ENCODE results near the gene NDUFS8. TPM values are rescaled to one million over a fixed set of nuclear protein-coding genes. Genes with fewer than 3 reads are reported as not detected.
"Not testable (repeated sequence)": the region's sequence is repeated elsewhere in the genome, so short reads cannot be mapped to it uniquely, and the experiment has no call there.

NDUFS8 gene
- total and polyA plus RNA-seq, 4 donors, result 61.2 to 148 (median 106) TPM

DNA sequence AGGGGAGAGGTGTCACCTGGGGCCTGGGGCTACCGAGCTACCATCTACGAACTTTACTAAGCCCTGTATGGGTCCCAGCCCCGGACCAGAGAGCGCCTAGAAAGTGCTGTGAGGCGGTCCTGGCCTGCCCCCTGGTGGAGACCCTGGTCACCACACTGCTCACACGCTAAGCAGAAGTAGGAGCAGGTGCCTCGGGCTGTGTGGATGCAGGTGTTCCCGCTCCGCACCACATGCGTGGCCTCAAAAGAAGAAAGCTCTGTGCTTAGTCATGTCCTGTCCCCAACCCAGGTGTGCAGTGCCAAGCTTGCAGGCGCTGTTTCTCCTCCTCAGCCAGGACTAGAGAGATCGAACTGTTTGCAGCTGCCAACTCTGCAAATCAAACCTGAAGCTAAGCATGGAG lies 36.7 kb upstream of the NDUFS8 start:
- not testable (repeated sequence) for H3K27ac ChIP-seq (ENCODE audit: low read depth in 1 of 2, low read length in 2 of 2); H3K27me3 ChIP-seq (ENCODE audit: control insufficient read depth in 4 of 4, insufficient read depth in 4 of 4, low read length in 3 of 4); H3K4me3 ChIP-seq (ENCODE audit: low read depth in 1 of 3, low read length in 3 of 3); H3K36me3 ChIP-seq (ENCODE audit: control insufficient read depth in 4 of 4, insufficient read depth in 3 of 4, low read depth in 1 of 4, low read length in 3 of 4); H3K9ac ChIP-seq (ENCODE audit: low read depth in 1 of 2, low read length in 2 of 2); H3K4me1 ChIP-seq (ENCODE audit: control insufficient read depth in 4 of 4, insufficient read depth in 4 of 4, low read length in 3 of 4); H3K9me3 ChIP-seq (ENCODE audit: control insufficient read depth in 4 of 4, low read length in 3 of 4)
- DNase-seq (ENCODE audit: low spot score), result peak; percentile 36
- 58% methylated on average over 12 of the region's 12 CpGs for WGBS
- TF ChIP-seq RAD21 (IDR thresholded peaks at IDR 0.05), result peak in 1 of 2 donors; percentile 66
- TF ChIP-seq, protein P1, sequence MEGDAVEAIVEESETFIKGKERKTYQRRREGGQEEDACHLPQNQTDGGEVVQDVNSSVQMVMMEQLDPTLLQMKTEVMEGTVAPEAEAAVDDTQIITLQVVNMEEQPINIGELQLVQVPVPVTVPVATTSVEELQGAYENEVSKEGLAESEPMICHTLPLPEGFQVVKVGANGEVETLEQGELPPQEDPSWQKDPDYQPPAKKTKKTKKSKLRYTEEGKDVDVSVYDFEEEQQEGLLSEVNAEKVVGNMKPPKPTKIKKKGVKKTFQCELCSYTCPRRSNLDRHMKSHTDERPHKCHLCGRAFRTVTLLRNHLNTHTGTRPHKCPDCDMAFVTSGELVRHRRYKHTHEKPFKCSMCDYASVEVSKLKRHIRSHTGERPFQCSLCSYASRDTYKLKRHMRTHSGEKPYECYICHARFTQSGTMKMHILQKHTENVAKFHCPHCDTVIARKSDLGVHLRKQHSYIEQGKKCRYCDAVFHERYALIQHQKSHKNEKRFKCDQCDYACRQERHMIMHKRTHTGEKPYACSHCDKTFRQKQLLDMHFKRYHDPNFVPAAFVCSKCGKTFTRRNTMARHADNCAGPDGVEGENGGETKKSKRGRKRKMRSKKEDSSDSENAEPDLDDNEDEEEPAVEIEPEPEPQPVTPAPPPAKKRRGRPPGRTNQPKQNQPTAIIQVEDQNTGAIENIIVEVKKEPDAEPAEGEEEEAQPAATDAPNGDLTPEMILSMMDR (IDR thresholded peaks at IDR 0.05; ENCODE audit: low read depth, low read length, missing input control), result peak; percentile 32

DNA sequence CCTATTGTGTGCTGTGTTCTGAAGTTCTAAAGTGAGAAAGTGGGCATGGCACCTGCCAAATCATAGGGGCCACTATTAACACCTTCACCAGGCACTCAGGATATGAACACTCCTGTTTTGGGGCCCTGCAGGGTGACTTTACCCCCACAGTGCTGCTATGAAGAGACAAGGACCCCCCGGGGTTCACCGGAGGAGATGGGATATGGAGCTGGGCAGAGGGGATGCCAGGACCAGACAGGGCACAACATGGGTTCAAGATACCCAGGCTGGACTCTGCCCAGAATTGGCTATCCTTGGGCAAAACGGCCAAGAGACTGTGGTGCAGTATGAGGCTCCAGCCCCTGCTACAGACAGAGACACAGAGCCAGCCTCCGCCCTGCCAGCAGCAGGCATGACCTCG lies 36.1 kb upstream of the NDUFS8 start:
- 96% methylated on average over 5 of the region's 5 CpGs for WGBS

DNA sequence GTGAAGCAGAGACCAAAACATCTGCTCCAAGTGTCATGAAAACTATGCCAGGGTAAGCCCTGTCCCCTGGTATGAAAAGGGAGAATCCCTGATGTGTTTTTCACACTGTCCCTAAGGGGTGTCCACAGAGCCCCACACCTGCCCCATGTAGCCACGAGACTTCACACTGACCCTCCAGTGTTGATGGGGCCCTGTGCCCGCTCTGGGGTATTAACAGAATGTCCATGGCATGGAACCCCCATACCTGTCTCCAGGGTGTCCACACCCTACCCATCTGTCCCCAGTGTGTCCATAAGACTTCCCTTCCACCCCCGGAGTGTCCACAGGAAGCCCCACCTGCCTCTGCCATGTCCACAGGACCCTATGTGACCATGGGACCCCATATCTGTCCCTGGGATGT lies 35.4 kb upstream of the NDUFS8 start:
- not testable (repeated sequence) for H3K9me3 ChIP-seq (ENCODE audit: control insufficient read depth in 4 of 4, low read length in 3 of 4); DNase-seq (ENCODE audit: low spot score); H3K9ac ChIP-seq (ENCODE audit: low read depth in 1 of 2, low read length in 2 of 2); H3K4me1 ChIP-seq (ENCODE audit: control insufficient read depth in 4 of 4, insufficient read depth in 4 of 4, low read length in 3 of 4); H3K36me3 ChIP-seq (ENCODE audit: control insufficient read depth in 4 of 4, insufficient read depth in 3 of 4, low read depth in 1 of 4, low read length in 3 of 4); H3K27ac ChIP-seq (ENCODE audit: low read depth in 1 of 2, low read length in 2 of 2); H3K4me3 ChIP-seq (ENCODE audit: low read depth in 1 of 3, low read length in 3 of 3); H3K27me3 ChIP-seq (ENCODE audit: control insufficient read depth in 4 of 4, insufficient read depth in 4 of 4, low read length in 3 of 4)
- WGBS, result 98% methylated on average over 3 of the region's 3 CpGs

More for the DNA sequence above, 36.1 kb upstream of the NDUFS8 start:
- not testable (repeated sequence) for H3K9ac ChIP-seq (ENCODE audit: low read depth in 1 of 2, low read length in 2 of 2); H3K4me3 ChIP-seq (ENCODE audit: low read depth in 1 of 3, low read length in 3 of 3); DNase-seq (ENCODE audit: low spot score); H3K27me3 ChIP-seq (ENCODE audit: control insufficient read depth in 4 of 4, insufficient read depth in 4 of 4, low read length in 3 of 4); H3K4me1 ChIP-seq (ENCODE audit: control insufficient read depth in 4 of 4, insufficient read depth in 4 of 4, low read length in 3 of 4); H3K27ac ChIP-seq (ENCODE audit: low read depth in 1 of 2, low read length in 2 of 2); H3K9me3 ChIP-seq (ENCODE audit: control insufficient read depth in 4 of 4, low read length in 3 of 4); H3K36me3 ChIP-seq (ENCODE audit: control insufficient read depth in 4 of 4, insufficient read depth in 3 of 4, low read depth in 1 of 4, low read length in 3 of 4)

DNA sequence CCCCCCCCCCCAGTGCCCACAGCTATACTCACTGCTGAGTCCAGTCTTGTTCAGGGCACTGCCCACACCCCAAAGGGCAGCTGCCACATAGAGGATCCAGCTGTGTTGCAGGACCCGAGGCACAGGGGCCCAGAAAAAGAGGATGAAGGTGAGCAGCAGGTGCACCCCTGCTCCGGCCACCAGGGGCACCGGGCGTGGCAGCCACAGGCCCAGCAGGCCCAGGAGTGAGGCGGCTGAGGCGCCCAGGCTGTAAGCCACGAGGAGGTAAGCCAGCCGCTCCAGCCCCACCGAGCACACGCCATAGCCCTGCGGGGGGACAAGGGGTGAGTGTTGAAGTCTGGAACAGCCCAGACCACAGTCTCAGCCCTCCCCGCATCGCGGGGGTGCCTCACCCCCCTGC lies 34.9 kb upstream of the NDUFS8 start:
- not testable (repeated sequence) for H3K27me3 ChIP-seq (ENCODE audit: control insufficient read depth in 4 of 4, insufficient read depth in 4 of 4, low read length in 3 of 4); DNase-seq (ENCODE audit: low spot score); H3K9ac ChIP-seq (ENCODE audit: low read depth in 1 of 2, low read length in 2 of 2); H3K4me1 ChIP-seq (ENCODE audit: control insufficient read depth in 4 of 4, insufficient read depth in 4 of 4, low read length in 3 of 4); H3K27ac ChIP-seq (ENCODE audit: low read depth in 1 of 2, low read length in 2 of 2); H3K36me3 ChIP-seq (ENCODE audit: control insufficient read depth in 4 of 4, insufficient read depth in 3 of 4, low read depth in 1 of 4, low read length in 3 of 4); H3K4me3 ChIP-seq (ENCODE audit: low read depth in 1 of 3, low read length in 3 of 3); H3K9me3 ChIP-seq (ENCODE audit: control insufficient read depth in 4 of 4, low read length in 3 of 4)
- 85% methylated on average over 14 of the region's 14 CpGs for WGBS

DNA sequence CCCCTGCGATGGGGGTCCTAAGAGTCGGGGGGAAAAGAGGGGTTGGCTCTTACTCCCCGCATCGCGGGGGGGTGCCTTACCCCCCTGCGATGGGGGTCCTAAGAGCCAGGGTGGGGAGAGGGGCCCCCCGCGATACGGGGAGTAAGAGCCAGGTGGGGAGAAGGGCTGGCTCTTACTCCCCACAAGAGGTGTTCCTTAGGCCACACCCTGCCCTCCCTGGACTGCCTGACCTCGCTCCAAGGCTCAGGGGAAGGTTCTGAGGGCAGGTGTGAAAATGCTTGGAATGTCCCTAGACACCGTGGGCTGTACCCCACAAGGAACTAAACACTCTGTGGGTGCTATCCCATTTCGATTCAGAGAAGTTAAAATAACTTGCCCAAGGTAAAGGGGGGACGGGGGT lies 34.4 kb upstream of the NDUFS8 start:
- Histone ChIP-seq H3K36me3 (ENCODE audit: control insufficient read depth in 4 of 4, insufficient read depth in 3 of 4, low read depth in 1 of 4, low read length in 3 of 4) (peaks cover 0 to 2% (median 0%) of the 10 kb centered on the region in 4 donors), H3K27me3 (ENCODE audit: control insufficient read depth in 4 of 4, insufficient read depth in 4 of 4, low read length in 3 of 4) (no peaks in the 10 kb centered on the region), H3K27ac (ENCODE audit: low read depth in 1 of 2, low read length in 2 of 2) (no peak overlapping the region), H3K4me1 (ENCODE audit: control insufficient read depth in 4 of 4, insufficient read depth in 4 of 4, low read length in 3 of 4) (peaks cover 0 to 4% (median 1%) of the 10 kb centered on the region in 4 donors), H3K9ac (ENCODE audit: low read depth in 1 of 2, low read length in 2 of 2) (no peak overlapping the region), H3K4me3 (ENCODE audit: low read depth in 1 of 3, low read length in 3 of 3) (no peak overlapping the region), H3K9me3 (ENCODE audit: control insufficient read depth in 4 of 4, low read length in 3 of 4) (no peaks in the 10 kb centered on the region)
- DNase-seq (ENCODE audit: low spot score), result no peak
- 92% methylated on average over 13 of the region's 13 CpGs for WGBS
- TF ChIP-seq, protein P2, sequence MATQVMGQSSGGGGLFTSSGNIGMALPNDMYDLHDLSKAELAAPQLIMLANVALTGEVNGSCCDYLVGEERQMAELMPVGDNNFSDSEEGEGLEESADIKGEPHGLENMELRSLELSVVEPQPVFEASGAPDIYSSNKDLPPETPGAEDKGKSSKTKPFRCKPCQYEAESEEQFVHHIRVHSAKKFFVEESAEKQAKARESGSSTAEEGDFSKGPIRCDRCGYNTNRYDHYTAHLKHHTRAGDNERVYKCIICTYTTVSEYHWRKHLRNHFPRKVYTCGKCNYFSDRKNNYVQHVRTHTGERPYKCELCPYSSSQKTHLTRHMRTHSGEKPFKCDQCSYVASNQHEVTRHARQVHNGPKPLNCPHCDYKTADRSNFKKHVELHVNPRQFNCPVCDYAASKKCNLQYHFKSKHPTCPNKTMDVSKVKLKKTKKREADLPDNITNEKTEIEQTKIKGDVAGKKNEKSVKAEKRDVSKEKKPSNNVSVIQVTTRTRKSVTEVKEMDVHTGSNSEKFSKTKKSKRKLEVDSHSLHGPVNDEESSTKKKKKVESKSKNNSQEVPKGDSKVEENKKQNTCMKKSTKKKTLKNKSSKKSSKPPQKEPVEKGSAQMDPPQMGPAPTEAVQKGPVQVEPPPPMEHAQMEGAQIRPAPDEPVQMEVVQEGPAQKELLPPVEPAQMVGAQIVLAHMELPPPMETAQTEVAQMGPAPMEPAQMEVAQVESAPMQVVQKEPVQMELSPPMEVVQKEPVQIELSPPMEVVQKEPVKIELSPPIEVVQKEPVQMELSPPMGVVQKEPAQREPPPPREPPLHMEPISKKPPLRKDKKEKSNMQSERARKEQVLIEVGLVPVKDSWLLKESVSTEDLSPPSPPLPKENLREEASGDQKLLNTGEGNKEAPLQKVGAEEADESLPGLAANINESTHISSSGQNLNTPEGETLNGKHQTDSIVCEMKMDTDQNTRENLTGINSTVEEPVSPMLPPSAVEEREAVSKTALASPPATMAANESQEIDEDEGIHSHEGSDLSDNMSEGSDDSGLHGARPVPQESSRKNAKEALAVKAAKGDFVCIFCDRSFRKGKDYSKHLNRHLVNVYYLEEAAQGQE (IDR thresholded peaks at IDR 0.05), result no peak
- TF ChIP-seq TAF1 (conservative IDR thresholded peaks at IDR 0.05) (no peak), FOXA2 (IDR thresholded peaks at IDR 0.05) (no peak), HNF4A (conservative IDR thresholded peaks at IDR 0.05) (no peak), RAD21 (IDR thresholded peaks at IDR 0.05) (no peak), HNF4G (IDR thresholded peaks at IDR 0.05) (no peak)

Measured in liver (tissue), 9 donors.